K562 (cell line): Measurements from ENCODE around the gene PLA2G7. TPM values are rescaled to one million over a fixed set of nuclear protein-coding genes. Genes with fewer than 3 reads are reported as not detected.
"Not testable (repeated sequence)": the region's sequence is repeated elsewhere in the genome, so short reads cannot be mapped to it uniquely, and the experiment has no call there.

Experiments used
- ATAC-seq: fragments of 200-7000 bp; cut with Tn5 transposase; 3 replicates; pipeline ENCODE4 v1.9.1; 2020; ENCODE audit warnings: moderate library complexity
- BruUV-seq: library from RNA; stranded (reverse); fragments of 400-500 nt; replicated peaks from 2 replicates; lab custom pipeline; 2021; lab: Mats Ljungman, UMichigan
- CTCF ChIA-PET: fragments of 300-600 bp; formaldehyde crosslinking; extraction: SDS; loops from one replicate; lab custom pipeline; 2021; ENCODE audit warnings: low intra/inter-chr PET ratio; lab: Yijun Ruan, JAX
- POLR2A ChIA-PET: fragments of 300-600, 350-650 bp; sonication (Branson Sonifier 250); formaldehyde crosslinking; extraction: SDS; loops from one replicate; lab custom pipeline; 2021; ENCODE audit warnings: antibody characterized with exemption, inconsistent platforms; lab: Yijun Ruan, JAX
- DNase-seq, 4 experiments: peaks; one replicate each; pipeline versions ENCODE4 v3.0.0 to v3.0.0-alpha.2; 2011 to 2018; ENCODE audit warnings: low spot score in 3 of 4, mixed read lengths in 3 of 4; ENCODE audit errors: extremely low read depth in 1 of 4
- FAIRE-seq: peaks from 2 replicates; lab custom pipeline; 2011; peaks lifted over from hg19 to GRCh38; lab: Jason Lieb, UNC
- H2AFZ ChIP-seq: 2 replicates; pipeline ENCODE4 v1.6.0; 2011; ENCODE audit warnings: low read depth, low read length, control low read depth, inconsistent platforms
- H3K27ac ChIP-seq: fragments of 200-600 bp; 3 replicates; pipeline ENCODE4 v1.8.0; 2011; ENCODE audit warnings: low read depth, mild to moderate bottlenecking, control low read depth, inconsistent platforms, low read length, moderate library complexity, mixed read lengths; ENCODE audit errors: extremely low read depth
- H3K27me3 ChIP-seq, 2 experiments: fragments of 300-600 bp in 1 of 2; 2 replicates in 1 of 2; 3 replicates in 1 of 2; pipeline versions ENCODE4 v1.6.0 to v1.8.0; 2011; ENCODE audit warnings: inconsistent platforms in 2 of 2, low read length in 2 of 2, mild to moderate bottlenecking in 1 of 2, mixed read lengths in 1 of 2, moderate library complexity in 1 of 2; ENCODE audit not compliant: control insufficient read depth in 2 of 2, insufficient read depth in 2 of 2
- H3K36me3 ChIP-seq: fragments of 300-600 bp; 3 replicates; pipeline ENCODE4 v1.8.0; 2011; ENCODE audit warnings: mild to moderate bottlenecking, low read length, inconsistent platforms; ENCODE audit not compliant: control insufficient read depth, insufficient read depth
- H3K4me1 ChIP-seq, 2 experiments: fragments of 200-600 bp in 1 of 2; replicated peaks in 1 of 2; 2 replicates in 1 of 2; 3 replicates in 1 of 2; pipeline versions ENCODE4 v1.5.1 to v1.8.0; 2011; ENCODE audit warnings: inconsistent platforms in 2 of 2, low read length in 2 of 2, mild to moderate bottlenecking in 1 of 2, mixed read lengths in 1 of 2, moderate library complexity in 1 of 2; ENCODE audit not compliant: control insufficient read depth in 2 of 2, insufficient read depth in 2 of 2
- H3K4me2 ChIP-seq: 2 replicates; pipeline ENCODE4 v1.6.1; 2011; ENCODE audit warnings: low read length, control low read depth, inconsistent platforms, mixed read lengths; ENCODE audit not compliant: insufficient read depth
- H3K4me3 ChIP-seq: fragments of 200-600 bp; sonication (generic), shearing (Covaris generic); 2 replicates; pipeline ENCODE4 v1.5.1; 2016; ENCODE audit warnings: control low read depth, inconsistent platforms
- H3K79me2 ChIP-seq: fragments of 200-600 bp; 3 replicates; pipeline ENCODE4 v1.8.0; 2011; ENCODE audit warnings: low read length, inconsistent platforms; ENCODE audit not compliant: control insufficient read depth, insufficient read depth
- H3K9ac ChIP-seq, 2 experiments: 2 replicates each; pipeline versions ENCODE4 v1.6.0 to v1.6.1; 2011; ENCODE audit warnings: low read depth in 2 of 2, low read length in 2 of 2, control low read depth in 1 of 2, inconsistent platforms in 1 of 2, mild to moderate bottlenecking in 1 of 2, mixed read lengths in 1 of 2; ENCODE audit not compliant: insufficient read depth in 1 of 2
- H3K9me1 ChIP-seq: one replicate; pipeline ENCODE4 v1.6.0; 2011; ENCODE audit warnings: inconsistent platforms, mild to moderate bottlenecking, low read length, moderate library complexity; ENCODE audit not compliant: control insufficient read depth, insufficient read depth
- H3K9me3 ChIP-seq: replicated peaks from 2 replicates; pipeline ENCODE4 v1.5.1; 2011; ENCODE audit warnings: low read depth, low read length, inconsistent platforms; ENCODE audit not compliant: control insufficient read depth, insufficient read depth
- H4K20me1 ChIP-seq: replicated peaks from 2 replicates; pipeline ENCODE4 v1.6.1; 2011; ENCODE audit warnings: low read length, inconsistent platforms, mixed read lengths; ENCODE audit not compliant: control insufficient read depth, insufficient read depth
- CBX8 ChIP-seq: fragments of 200-600 bp; sonication (generic); IDR thresholded peaks from 2 replicates; pipeline ENCODE4 v1.6.1; 2012; ENCODE audit warnings: borderline replicate concordance, mixed run types, low read depth, mild to moderate bottlenecking, moderate library complexity, mixed read lengths, low read length, control low read depth, inconsistent platforms; ENCODE audit not compliant: poor library complexity, severe bottlenecking; ENCODE audit errors: extremely low read depth
- ESRRB ChIP-seq: fragments of 250-450 bp; sonication (Bioruptor Pico); IDR thresholded peaks from 2 replicates; pipeline ENCODE4 v1.5.0; 2020; ENCODE audit warnings: mild to moderate bottlenecking, moderate library complexity, borderline replicate concordance
- FOXA1 ChIP-seq: fragments of 450-650 bp; IDR thresholded peaks from 2 replicates; pipeline ENCODE4 v1.6.1; 2016; ENCODE audit warnings: mild to moderate bottlenecking, borderline replicate concordance
- FOXM1 ChIP-seq, 2 experiments: fragments of 450-650 bp in 1 of 2; sonication (generic) in 1 of 2; formaldehyde crosslinking in 1 of 2; IDR thresholded peaks; 2 replicates each; pipeline versions ENCODE4 v1.6.1 to v1.9.0; 2017 to 2022; ENCODE audit warnings: low read depth in 2 of 2, mild to moderate bottlenecking in 2 of 2, missing genetic modification reagents in 1 of 2, moderate library complexity in 1 of 2
- HNRNPLL ChIP-seq: fragments of 200-400 bp; formaldehyde crosslinking; IDR thresholded peaks from 2 replicates; pipeline ENCODE4 v1.6.1; 2017; ENCODE audit warnings: low read length, low read depth, mild to moderate bottlenecking; ENCODE audit not compliant: poor library complexity, severe bottlenecking
- HNRNPUL1 ChIP-seq: fragments of 200-400 bp; formaldehyde crosslinking; IDR thresholded peaks from 2 replicates; pipeline ENCODE4 v1.6.1; 2017; ENCODE audit warnings: low read length
- LARP7 ChIP-seq: fragments of 450-650 bp; IDR thresholded peaks from 2 replicates; pipeline ENCODE4 v1.6.1; 2016
- MYNN ChIP-seq, 2 experiments: sonication (generic); formaldehyde crosslinking in 1 of 2; IDR thresholded peaks; 2 replicates each; pipeline versions ENCODE4 v1.5.0 to v1.6.1; 2016 to 2020; ENCODE audit warnings: antibody characterized with exemption in 1 of 2, missing genetic modification reagents in 1 of 2
- PHF8 ChIP-seq: fragments of 200-600 bp; sonication (generic); IDR thresholded peaks from 2 replicates; pipeline ENCODE4 v1.6.1; 2012; ENCODE audit warnings: mixed run types, mild to moderate bottlenecking, inconsistent platforms, low read length, moderate library complexity, borderline replicate concordance
- RBM39 ChIP-seq: fragments of 200-400 bp; formaldehyde crosslinking; optimal IDR thresholded peaks from 2 replicates; pipeline ENCODE3; 2018; ENCODE audit warnings: low read depth, low read length
- SRSF1 ChIP-seq: fragments of 200-400 bp; formaldehyde crosslinking; IDR thresholded peaks from 2 replicates; pipeline ENCODE4 v1.6.1; 2017; ENCODE audit warnings: mild to moderate bottlenecking, low read depth, low read length, moderate library complexity
- ZNF165 ChIP-seq: fragments of 250-450 bp; sonication (Bioruptor Pico); IDR thresholded peaks from 2 replicates; pipeline ENCODE4 v1.4.0; 2020; ENCODE audit warnings: borderline replicate concordance
- ZNF197 ChIP-seq: fragments of 200-800 bp; sonication (Bioruptor generic); IDR thresholded peaks from 2 replicates; pipeline ENCODE4 v1.6.1; 2016; ENCODE audit warnings: low read depth, missing genetic modification characterization, missing compliant biosample characterization
- ZNF217 ChIP-seq: sonication (generic); formaldehyde crosslinking; IDR thresholded peaks from 2 replicates; pipeline ENCODE4 v1.8.0; 2022; ENCODE audit warnings: mild to moderate bottlenecking, missing genetic modification reagents
- ZNF253 ChIP-seq: fragments of 250-450 bp; sonication (Bioruptor Pico); conservative IDR thresholded peaks from 2 replicates; pipeline ENCODE4 v1.6.1; 2021; ENCODE audit warnings: mild to moderate bottlenecking
- ZNF316 ChIP-seq: fragments of 450-650 bp; IDR thresholded peaks from 2 replicates; pipeline ENCODE4 v1.6.1; 2016
- ZNF699 ChIP-seq: fragments of 250-450 bp; sonication (Bioruptor Pico); IDR thresholded peaks from 2 replicates; pipeline ENCODE4 v1.8.0; 2021; ENCODE audit warnings: mild to moderate bottlenecking, moderate library complexity; ENCODE audit not compliant: insufficient replicate concordance
- WGBS: fragments of 100-300 bp; shearing (Covaris generic); methylation state at CpG from one replicate; pipeline ENCODE4 v1.1.6; 2016; ENCODE audit warnings: low coverage, mixed read lengths; ENCODE audit not compliant: insufficient coverage; ENCODE audit errors: missing lambda C conversion rate; 5-methylcytosine and 5-hydroxymethylcytosine counted together
- in situ Hi-C: fragments of 300-500 bp; cut with MboI; formaldehyde crosslinking; loops from 4 replicates; pipeline ENCODE4 v1.15.0; 2018; ENCODE audit warnings: inconsistent platforms, mixed read lengths
- intact Hi-C: fragments of 100-400 bp; cut with micrococcal nuclease; formaldehyde crosslinking; loops from 2 replicates; pipeline ENCODE4 v1.14.2; 2022
- polyA plus RNA-seq, 8 experiments: library from polyadenylated mRNA; depleted of rRNA in 4 of 8; stranded (reverse) in 5 of 8; unstranded in 3 of 8; fragments of >200 nt; fragmentation: Nextera tagmentation in 2 of 8; fragmentation: Illumina TruSeq in 1 of 8; extraction: Ambion mirVana in 2 of 8; extraction: Trizol in 1 of 8; gene quantifications; 2 replicates each; pipeline versions ENCODE4 v1.2.1 to v1.2.3, GENCODE V29; 2011 to 2014; ENCODE audit warnings: inconsistent platforms in 1 of 8, missing spikeins in 1 of 8
- total RNA-seq, 7 experiments: library from RNA; depleted of rRNA in 6 of 7; stranded (reverse); fragments of >200 nt in 6 of 7; fragmentation: Illumina TruSeq in 2 of 7; extraction: Trizol in 2 of 7; gene quantifications; 2 replicates each; pipeline versions ENCODE4 v1.2.1 to v1.2.3, GENCODE V29; 2011 to 2021; ENCODE audit warnings: low replicate concordance in 1 of 7
- TF ChIP-seq, protein P1 (sequence below): fragments of 450-650 bp; IDR thresholded peaks from 2 replicates; pipeline ENCODE4 v1.6.1; 2017; ENCODE audit warnings: antibody characterized with exemption
- TF ChIP-seq, protein P2 (sequence below), 3 experiments: fragments of 200-800 bp in 1 of 3; sonication (Bioruptor generic) in 1 of 3; sonication (generic) in 1 of 3; formaldehyde crosslinking in 1 of 3; IDR thresholded peaks; 2 replicates each; pipeline versions ENCODE4 v1.6.1 to v1.8.0; 2016 to 2022; ENCODE audit warnings: mild to moderate bottlenecking in 2 of 3, missing compliant biosample characterization in 2 of 3, missing genetic modification characterization in 2 of 3, missing genetic modification reagents in 1 of 3

The PLA2G7 gene
- total and polyA plus RNA-seq, 9 of the 15 experiments (the other 6 are each of a cell fraction or from before 2014, with no cell fraction given): not detected

DNA sequence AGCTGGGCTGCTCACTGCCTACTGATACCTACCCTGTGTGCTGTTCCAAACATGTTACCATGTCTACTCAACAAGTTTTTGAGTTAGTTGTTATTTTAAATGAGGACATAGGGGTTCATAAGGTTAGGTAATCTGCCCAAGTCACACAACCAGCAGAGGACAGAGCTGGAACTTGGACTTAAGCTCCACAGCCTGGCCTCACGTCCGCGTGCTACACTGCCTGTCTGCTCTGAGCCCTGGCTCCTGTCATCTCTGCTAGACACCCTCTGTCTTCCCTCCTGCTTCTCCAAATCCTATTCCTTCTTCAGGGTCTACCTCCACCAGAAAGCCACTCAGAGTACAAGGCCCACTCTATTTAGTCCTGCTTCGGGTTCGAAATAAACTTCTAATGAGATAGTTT is 29.8 kb upstream of the PLA2G7 start:
- CTCF ChIA-PET: no interaction called here

DNA sequence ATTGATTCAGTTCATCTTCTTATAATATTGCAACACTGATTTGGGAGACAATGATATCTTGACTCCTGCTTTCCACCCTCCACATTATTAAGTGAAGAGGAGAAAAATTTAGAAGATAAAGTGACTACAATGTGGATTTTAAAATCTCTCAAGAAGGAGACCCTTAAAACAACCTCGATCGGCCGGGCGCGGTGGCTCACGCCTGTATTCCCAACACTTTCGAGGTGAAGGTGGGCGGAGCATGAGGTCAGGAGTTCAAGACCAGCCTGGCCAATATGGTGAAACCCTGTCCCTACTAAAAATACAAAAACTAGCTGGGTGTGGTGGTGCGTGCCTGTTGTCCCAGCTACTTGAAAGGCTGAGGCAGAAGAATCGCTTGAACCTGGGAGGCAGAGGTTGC is 29.1 kb upstream of the PLA2G7 start:
- H3K4me3 ChIP-seq, POLR2A ChIA-PET, intact Hi-C loops, H3K27me3 ChIP-seq, ATAC-seq, H3K4me1 ChIP-seq, CTCF ChIA-PET, H3K36me3 ChIP-seq, H4K20me1 ChIP-seq, DNase-seq, BruUV-seq, H3K9ac ChIP-seq, H3K9me1 ChIP-seq, H3K4me2 ChIP-seq, H3K27ac ChIP-seq, H3K9me3 ChIP-seq, in situ Hi-C loops, H2AFZ ChIP-seq, H3K79me2 ChIP-seq, FAIRE-seq: not testable (repeated sequence)
- 0% methylated on average over 10 of the region's 10 CpGs for WGBS

More for the DNA sequence above, 29.8 kb upstream of the PLA2G7 start:
- intact Hi-C loops: no loop called here
- no peak for ATAC-seq
- H3K4me1 ChIP-seq: no peaks in the 10 kb centered on the region
- FAIRE-seq: no peak
- H3K9ac ChIP-seq: no peak overlapping the region
- H3K27ac ChIP-seq: no peak overlapping the region
- H4K20me1 ChIP-seq: no peaks in the 10 kb centered on the region
- no peaks in the 10 kb centered on the region for H3K9me1 ChIP-seq
- WGBS: 0% methylated on average over 5 of the region's 5 CpGs
- no peaks in the 10 kb centered on the region for H3K79me2 ChIP-seq
- no peak overlapping the region for H2AFZ ChIP-seq
- H3K4me2 ChIP-seq: no peak overlapping the region
- no peaks in the 10 kb centered on the region for H3K36me3 ChIP-seq
- H3K27me3 ChIP-seq: no peaks in the 10 kb centered on the region
- BruUV-seq: no TSS peak
- no peak overlapping the region for H3K4me3 ChIP-seq
- POLR2A ChIA-PET: no interaction called here
- in situ Hi-C loops: no loop called here
- no peaks in the 10 kb centered on the region for H3K9me3 ChIP-seq
- DNase-seq: no peak
- TF ChIP-seq, protein P1, sequence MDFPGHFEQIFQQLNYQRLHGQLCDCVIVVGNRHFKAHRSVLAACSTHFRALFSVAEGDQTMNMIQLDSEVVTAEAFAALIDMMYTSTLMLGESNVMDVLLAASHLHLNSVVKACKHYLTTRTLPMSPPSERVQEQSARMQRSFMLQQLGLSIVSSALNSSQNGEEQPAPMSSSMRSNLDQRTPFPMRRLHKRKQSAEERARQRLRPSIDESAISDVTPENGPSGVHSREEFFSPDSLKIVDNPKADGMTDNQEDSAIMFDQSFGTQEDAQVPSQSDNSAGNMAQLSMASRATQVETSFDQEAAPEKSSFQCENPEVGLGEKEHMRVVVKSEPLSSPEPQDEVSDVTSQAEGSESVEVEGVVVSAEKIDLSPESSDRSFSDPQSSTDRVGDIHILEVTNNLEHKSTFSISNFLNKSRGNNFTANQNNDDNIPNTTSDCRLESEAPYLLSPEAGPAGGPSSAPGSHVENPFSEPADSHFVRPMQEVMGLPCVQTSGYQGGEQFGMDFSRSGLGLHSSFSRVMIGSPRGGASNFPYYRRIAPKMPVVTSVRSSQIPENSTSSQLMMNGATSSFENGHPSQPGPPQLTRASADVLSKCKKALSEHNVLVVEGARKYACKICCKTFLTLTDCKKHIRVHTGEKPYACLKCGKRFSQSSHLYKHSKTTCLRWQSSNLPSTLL: no peak
- TF ChIP-seq MYNN (IDR thresholded peaks at IDR 0.05) (no peak), MYNN (CRISPR knock-in tag; IDR thresholded peaks at IDR 0.05) (no peak), ZNF316 (no peak), FOXA1 (no peak), HNRNPUL1 (no peak), SRSF1 (no peak), LARP7 (no peak), ZNF699 (no peak), HNRNPLL (no peak), ZNF165 (CRISPR knock-in tag) (no peak), PHF8 (no peak), ZNF217 (no peak), FOXM1 (IDR thresholded peaks at IDR 0.05; ENCODE audit: low read depth) (no peak), FOXM1 (CRISPR knock-in tag; IDR thresholded peaks at IDR 0.05; ENCODE audit: low read depth) (no peak), ZNF253 (CRISPR knock-in tag) (no peak), CBX8 (no peak), RBM39 (no peak), ESRRB (CRISPR knock-in tag) (no peak), ZNF197 (CRISPR knock-in tag) (no peak)
- TF ChIP-seq, protein P2, sequence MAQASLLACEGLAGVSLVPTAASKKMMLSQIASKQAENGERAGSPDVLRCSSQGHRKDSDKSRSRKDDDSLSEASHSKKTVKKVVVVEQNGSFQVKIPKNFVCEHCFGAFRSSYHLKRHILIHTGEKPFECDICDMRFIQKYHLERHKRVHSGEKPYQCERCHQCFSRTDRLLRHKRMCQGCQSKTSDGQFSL (CRISPR knock-in tag; IDR thresholded peaks at IDR 0.05): no peak
- TF ChIP-seq, protein P2 (tag; IDR thresholded peaks at IDR 0.05): no peak
